MM.1S (cell line): ENCODE data around the gene UGT2B17.

Experiments
- CTCF ChIP-seq: fragments of 300-600 bp; sonication (generic); IDR thresholded peaks from 2 replicates; pipeline ENCODE4 v1.5.1; 2016; ENCODE audit warnings: antibody characterized with exemption, low read length, mixed read lengths
- EZH2 ChIP-seq: fragments of 300-600 bp; sonication (generic); optimal IDR thresholded peaks from 2 replicates; pipeline ENCODE3; 2017; ENCODE audit warnings: low read depth, mild to moderate bottlenecking, antibody characterized with exemption, low read length, mixed read lengths
- EZH2phosphoT487 ChIP-seq: fragments of 300-600 bp; sonication (generic); IDR thresholded peaks from 2 replicates; pipeline ENCODE4 v1.6.1; 2018; ENCODE audit warnings: antibody characterized with exemption, low read length

GRCh38 chr4:68518889-68519288 is 57.2 kb downstream of the UGT2B17 start:
- TF ChIP-seq CTCF (no peak), EZH2phosphoT487 (no peak), EZH2 (no peak)
